ENCODE data around the gene CMC2. TPM values are rescaled to one million over a fixed set of nuclear protein-coding genes. Genes with fewer than 3 reads are reported as not detected.

The CMC2 gene
- total and polyA plus RNA-seq, 9 of the 15 experiments (the other 6 are each of a cell fraction or from before 2014, with no cell fraction given), result 122 to 501 (median 172) TPM

DNA sequence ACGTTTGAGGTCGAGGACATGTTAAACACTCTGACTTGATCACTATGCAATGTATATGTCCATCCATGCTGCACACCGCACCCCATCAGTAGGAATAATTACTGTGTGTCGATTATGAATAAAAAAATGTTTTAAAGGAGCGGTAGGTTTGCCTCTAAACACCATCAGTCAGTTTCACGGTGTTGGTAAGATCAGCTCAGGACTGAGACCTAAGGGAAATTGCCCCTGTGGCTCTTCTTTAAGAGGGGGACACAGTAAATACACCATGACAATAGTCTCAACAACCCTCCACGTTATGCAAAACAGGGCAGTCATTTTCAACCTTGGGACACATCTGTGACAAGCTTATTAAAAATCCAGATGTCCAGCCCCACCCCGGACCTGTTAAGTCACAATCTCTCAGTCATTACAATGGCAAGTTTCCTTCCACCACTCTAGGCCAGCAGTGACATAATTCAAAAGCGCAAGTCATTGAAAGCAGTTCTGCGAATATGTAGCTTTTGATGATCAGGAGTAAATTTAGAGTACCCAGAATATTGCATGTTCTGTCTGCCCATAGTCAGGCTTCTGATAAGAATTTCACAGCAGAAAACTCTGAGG is 30.2 kb upstream of the CMC2 start (continued):
- TF ChIP-seq KAT2B (IDR thresholded peaks at IDR 0.05; ENCODE audit: low read depth, low read length) (no peak), CEBPB (tag; IDR thresholded peaks at IDR 0.05) (0 out of 2 replicates have a peak, but pooled peaks have one; percentile 13), XRCC5 (IDR thresholded peaks at IDR 0.05; ENCODE audit: low read depth, low read length) (no peak), KAT7 (CRISPR knock-in tag; IDR thresholded peaks at IDR 0.05; ENCODE audit: borderline replicate concordance) (0 out of 2 replicates have a peak, but pooled peaks have one; percentile 19), SLC30A9 (CRISPR knock-in tag; IDR thresholded peaks at IDR 0.05) (no peak), TBL1XR1 (IDR thresholded peaks at IDR 0.05; ENCODE audit: low read length in 2 of 2) (no peak), ETS2 (tag; IDR thresholded peaks at IDR 0.05; ENCODE audit: borderline replicate concordance, poor library complexity, severe bottlenecking) (no peak), KDM5B (IDR thresholded peaks at IDR 0.05; ENCODE audit: insufficient replicate concordance, low read depth, low read length) (no peak), ZNF316 (IDR thresholded peaks at IDR 0.05) (peak; percentile 92), CREB1 (IDR thresholded peaks at IDR 0.05) (0 out of 2 replicates have a peak, but pooled peaks have one; percentile 39), CREB1 (CRISPR knock-in tag; IDR thresholded peaks at IDR 0.05) (no peak; the same call in 1 of the 2 replicates), FOXP1 (CRISPR knock-in tag; IDR thresholded peaks at IDR 0.05) (0 out of 2 replicates have a peak, but pooled peaks have one; percentile 21), TCF3 (CRISPR knock-in tag; IDR thresholded peaks at IDR 0.05) (no peak), TAF15 (IDR thresholded peaks at IDR 0.05; ENCODE audit: low read depth, low read length) (no peak), TEAD4 (IDR thresholded peaks at IDR 0.05; ENCODE audit: low read length) (no peak), TEAD4 (CRISPR knock-in tag; IDR thresholded peaks at IDR 0.05; ENCODE audit: borderline replicate concordance) (no peak), ZNF224 (CRISPR knock-in tag; IDR thresholded peaks at IDR 0.05) (no peak), POU5F1 (IDR thresholded peaks at IDR 0.05; ENCODE audit: borderline replicate concordance, low read depth, low read length, partially characterized antibody) (no peak), RBM25 (IDR thresholded peaks at IDR 0.05; ENCODE audit: low read depth, low read length, severe bottlenecking) (no peak), CHD1 (IDR thresholded peaks at IDR 0.05; ENCODE audit: low read length) (no peak), RAD51 (IDR thresholded peaks at IDR 0.05; ENCODE audit: borderline replicate concordance, low read depth) (no peak), RBM39 (optimal IDR thresholded peaks at IDR 0.05; ENCODE audit: low read depth, low read length) (no peak), IRF2 (CRISPR knock-in tag; IDR thresholded peaks at IDR 0.05) (no peak), BACH1 (tag; IDR thresholded peaks at IDR 0.05) (0 out of 2 replicates have a peak, but pooled peaks have one; percentile 24), ZNF217 (CRISPR knock-in tag; IDR thresholded peaks at IDR 0.05) (no peak), GATA2 (CRISPR knock-in tag; IDR thresholded peaks at IDR 0.05) (no peak), MYNN (IDR thresholded peaks at IDR 0.05) (no peak), MYNN (CRISPR knock-in tag; IDR thresholded peaks at IDR 0.05) (no peak)
- TF ChIP-seq, protein P1, sequence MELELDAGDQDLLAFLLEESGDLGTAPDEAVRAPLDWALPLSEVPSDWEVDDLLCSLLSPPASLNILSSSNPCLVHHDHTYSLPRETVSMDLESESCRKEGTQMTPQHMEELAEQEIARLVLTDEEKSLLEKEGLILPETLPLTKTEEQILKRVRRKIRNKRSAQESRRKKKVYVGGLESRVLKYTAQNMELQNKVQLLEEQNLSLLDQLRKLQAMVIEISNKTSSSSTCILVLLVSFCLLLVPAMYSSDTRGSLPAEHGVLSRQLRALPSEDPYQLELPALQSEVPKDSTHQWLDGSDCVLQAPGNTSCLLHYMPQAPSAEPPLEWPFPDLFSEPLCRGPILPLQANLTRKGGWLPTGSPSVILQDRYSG (tag; conservative IDR thresholded peaks at IDR 0.05; ENCODE audit: low read depth), result 0 out of 2 replicates have a peak, but pooled peaks have one; percentile 24
- TF ChIP-seq, protein P2, sequence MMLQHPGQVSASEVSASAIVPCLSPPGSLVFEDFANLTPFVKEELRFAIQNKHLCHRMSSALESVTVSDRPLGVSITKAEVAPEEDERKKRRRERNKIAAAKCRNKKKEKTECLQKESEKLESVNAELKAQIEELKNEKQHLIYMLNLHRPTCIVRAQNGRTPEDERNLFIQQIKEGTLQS (IDR thresholded peaks at IDR 0.05), result 0 out of 2 replicates have a peak, but pooled peaks have one; percentile 15
- TF ChIP-seq, protein P2 (CRISPR knock-in tag; conservative IDR thresholded peaks at IDR 0.05), result no peak
